Non-pigmented ciliary epithelial cell (primary cell): ENCODE measurements around the gene TSACC.
"Not testable (repeated sequence)": the region's sequence is repeated elsewhere in the genome, so short reads cannot be mapped to it uniquely, and the experiment has no call there.

ENCODE experiments used
- DNase-seq: peaks from one replicate; pipeline ENCODE4 v3.0.0-alpha.2; 2010; ENCODE audit warnings: low read depth

The TSACC gene

GRCh38 chr1:156346636-156347035, 8.3 kb downstream of the TSACC start:
- no peak for DNase-seq

DNA sequence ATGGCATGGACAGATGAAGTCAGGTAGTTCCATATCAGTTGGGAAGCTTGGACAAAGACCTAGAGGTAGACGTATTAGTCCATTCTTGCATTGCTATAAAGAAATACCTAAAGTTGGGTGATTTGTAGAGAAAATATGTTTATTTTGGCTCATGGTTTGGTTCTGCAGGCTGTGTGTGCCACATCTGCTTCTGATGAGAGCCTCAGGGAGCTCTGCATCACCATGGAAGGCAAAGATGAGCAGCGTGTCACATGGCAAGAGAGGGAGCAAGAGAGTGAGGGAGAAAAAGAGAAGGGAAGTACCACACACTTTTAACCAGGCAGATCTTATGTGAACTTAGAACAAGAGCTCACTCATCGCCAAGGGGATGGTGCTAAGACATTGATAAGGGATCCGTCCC, 9.0 kb downstream of the TSACC start:
- no peak for DNase-seq

DNA sequence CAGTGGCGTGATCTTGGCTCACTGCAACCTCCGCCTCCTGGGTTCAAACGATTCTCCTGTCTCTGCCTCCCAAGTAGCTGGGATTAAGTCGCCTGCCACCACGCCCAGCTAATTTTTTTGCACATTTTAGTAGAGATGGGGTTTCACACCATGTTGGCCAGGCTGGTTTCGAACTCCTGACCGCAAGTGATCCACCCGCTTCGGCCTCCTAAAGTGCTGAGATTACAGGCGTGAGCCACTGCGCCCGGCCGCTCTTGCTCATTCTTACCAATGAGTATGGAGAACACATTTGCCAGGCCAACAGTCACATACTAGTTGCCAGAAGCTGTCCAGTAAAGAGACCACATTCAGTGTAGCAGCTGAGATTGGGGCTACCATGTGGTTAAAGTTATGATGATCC, 14.2 kb downstream of the TSACC start:
- DNase-seq, result not testable (repeated sequence)

- no peak for DNase-seq
Observed at GRCh38 chr1:156356262-156356874, 18.0 kb downstream of the TSACC start.

- no peak for DNase-seq
Observed at GRCh38 chr1:156356875-156357534, 18.7 kb downstream of the TSACC start.

GRCh38 chr1:156357977-156358376, 19.7 kb downstream of the TSACC start:
- DNase-seq, result no peak

DNA sequence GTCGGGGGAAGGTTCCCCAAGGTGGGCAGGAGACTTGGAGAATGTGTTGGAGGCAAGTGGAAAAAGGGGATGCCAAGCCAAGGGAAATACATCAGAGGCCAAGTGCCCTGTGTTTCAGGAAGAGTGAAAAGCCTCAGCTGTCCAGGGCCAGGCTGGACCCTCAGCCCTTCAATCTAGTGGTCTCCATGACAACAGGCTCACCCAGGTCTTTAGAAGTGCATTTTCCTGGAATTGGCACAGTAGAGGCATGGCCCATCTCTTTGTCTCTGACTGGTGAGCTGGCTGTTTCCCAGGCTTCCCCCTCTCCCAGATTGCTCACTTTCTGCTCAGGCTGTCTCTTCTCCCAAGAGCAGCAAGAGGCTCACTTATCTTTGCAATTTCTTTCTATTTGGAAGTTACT, 20.3 kb downstream of the TSACC start:
- no peak for DNase-seq

DNA sequence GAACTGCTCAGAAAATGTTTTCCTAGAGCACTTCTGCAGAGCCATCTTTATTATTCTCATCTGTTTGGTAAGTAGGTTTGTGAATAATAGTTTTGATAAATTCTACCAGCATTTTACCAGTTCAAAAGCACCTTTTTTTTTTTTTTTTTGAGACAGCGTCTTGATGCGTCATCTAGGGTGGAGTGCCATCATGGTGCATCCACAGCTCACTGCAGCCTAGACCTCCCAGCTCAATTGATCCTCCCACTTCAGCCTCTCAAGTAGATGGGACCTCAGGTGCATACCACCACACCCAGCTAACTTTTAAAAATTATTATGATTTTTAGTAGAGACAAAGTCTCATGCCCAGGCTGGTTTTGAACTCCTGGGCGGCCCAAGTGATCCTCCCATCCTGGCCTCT, 20.9 kb downstream of the TSACC start:
- no peak for DNase-seq

DNA sequence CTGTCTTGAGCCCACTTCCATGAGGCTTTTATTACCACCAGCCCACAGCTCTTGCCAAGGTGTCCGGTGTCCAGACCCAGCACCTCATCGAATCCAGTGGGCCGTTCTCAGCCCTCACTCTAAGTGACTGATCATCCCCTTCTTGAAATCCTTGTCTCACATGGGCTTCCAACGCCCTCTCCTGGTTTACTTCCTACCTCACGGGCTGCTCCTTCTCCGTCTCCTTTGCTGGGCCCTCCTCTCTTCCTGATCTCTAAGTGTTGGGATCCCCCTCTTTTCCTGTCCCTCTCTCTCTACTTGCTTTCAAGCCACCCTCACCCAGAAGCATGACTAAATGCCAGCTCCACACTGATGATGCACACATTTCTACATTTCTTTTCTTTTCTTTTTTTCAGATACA, 21.6 kb downstream of the TSACC start:
- no peak for DNase-seq

DNA sequence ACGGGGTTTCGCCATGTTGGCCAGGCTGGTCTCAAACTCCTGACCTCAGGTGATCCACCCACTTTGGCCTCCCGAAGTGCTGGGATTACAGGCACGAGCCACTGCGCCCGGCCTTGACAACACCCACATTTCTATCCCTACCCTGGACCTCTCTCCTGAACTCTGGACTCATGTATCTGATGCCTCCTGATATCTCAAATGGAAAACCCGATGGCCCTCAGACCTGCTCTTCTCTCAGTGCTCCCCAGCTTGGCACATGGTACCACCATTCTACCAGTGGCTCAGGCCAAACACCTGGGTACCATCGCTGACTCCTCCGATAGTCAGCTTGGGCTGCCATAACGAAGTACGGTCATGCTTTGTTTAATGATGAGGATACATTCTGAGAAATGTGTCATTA, 22.2 kb downstream of the TSACC start:
- DNase-seq, result no peak

DNA sequence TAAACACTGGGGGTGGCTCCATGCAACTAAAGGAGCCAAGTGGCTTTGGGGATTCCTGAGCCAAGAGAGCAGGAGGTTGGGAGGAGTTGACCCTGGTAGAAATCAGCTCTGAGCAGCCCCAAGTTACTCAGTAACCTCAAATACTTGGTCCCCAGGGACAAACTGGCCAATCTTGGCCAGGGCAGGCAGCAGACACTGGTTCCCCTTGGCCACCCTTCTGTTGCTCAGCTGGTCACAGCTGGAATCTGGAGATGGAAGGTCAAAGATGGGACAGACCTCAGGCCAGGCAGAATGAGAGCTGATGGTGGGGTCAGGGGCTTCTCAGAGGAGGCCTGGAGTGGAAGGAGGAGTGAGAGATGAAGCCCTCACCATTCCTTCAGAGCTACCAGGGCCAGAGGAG, 27.4 kb downstream of the TSACC start:
- no peak for DNase-seq

DNA sequence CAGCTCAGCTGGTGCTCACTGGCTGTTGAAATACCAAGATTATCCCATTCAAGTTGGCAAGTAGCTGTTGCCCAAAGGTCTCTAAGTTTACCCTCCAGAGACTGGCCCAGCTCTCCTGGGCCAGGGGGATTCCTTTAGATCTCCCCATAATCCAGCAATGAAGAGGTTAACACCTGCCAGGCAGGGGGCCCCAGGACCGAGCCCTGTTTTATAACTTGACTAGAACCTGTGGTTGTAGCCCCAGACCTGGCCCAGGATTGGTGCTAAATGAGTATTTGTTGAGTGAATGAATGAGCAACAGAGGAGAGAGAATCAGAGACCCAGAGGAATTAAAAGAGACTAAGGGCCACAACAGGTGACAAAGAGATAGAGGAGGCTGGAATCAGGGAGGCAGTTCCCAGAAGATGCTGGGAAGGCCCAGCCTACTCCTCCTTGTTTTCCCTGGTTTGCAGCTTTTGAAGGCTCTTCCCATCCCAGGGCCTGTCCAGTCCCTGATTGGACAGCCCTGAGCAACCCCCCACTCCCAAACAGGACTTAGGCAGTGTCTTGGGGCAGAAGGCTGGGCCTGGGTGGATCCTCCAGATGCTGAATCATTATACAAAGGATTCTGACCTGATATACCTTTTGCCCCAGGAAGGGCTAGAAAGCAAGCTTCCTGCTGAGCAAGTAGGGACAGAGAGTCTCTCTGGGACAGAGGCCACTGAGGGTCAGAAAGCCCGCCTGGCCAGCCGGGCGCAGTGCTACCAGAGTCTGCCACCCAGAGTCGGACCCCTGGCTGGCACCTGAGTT, 28.2 kb downstream of the TSACC start:
- DNase-seq, result no peak

- no peak for DNase-seq
Observed at GRCh38 chr1:156367383-156368156, 29.2 kb downstream of the TSACC start.

GRCh38 chr1:156368157-156368658, 29.9 kb downstream of the TSACC start:
- no peak for DNase-seq

GRCh38 chr1:156368889-156369684, 30.8 kb downstream of the TSACC start, which contains the start of gene RHBG:
Gene RHBG (plus strand): TSS chr1:156369211. CDS start chr1:156369250, 39 bp downstream.
- DNase-seq, result no peak

DNA sequence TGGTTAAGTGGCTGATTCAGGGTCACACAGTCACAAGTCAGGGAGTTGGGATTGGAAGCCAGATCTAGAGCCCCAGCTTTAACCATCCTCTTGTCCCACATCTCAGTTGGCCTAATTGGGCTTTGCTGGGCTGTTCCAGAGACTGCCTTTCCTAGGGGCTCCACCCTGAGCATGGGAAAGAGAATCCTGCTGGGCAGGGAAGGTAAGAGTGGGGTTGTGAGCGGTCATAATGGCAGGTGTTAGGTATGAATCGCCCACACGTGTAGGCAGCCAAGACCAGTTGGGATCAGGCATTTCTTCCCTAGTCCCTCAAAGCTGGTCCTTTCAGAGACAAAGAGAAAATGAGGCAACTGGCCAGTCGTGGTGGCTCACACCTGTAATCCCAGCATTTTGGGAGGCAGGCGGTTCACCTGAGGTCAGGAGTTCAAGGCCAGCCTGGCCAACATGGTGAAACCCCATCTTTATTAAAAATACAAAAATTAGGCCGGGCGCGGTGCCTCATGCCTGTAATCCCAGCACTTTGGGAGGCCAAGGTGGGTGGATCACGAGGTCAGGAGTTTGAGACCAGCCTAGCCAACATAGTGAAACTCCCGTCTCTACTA, 31.5 kb downstream of the TSACC start:
- DNase-seq, result not testable (repeated sequence)

GRCh38 chr1:156371553-156372264, 33.4 kb downstream of the TSACC start:
- DNase-seq, result no peak

GRCh38 chr1:156372265-156372586, 33.9 kb downstream of the TSACC start:
- no peak for DNase-seq

DNA sequence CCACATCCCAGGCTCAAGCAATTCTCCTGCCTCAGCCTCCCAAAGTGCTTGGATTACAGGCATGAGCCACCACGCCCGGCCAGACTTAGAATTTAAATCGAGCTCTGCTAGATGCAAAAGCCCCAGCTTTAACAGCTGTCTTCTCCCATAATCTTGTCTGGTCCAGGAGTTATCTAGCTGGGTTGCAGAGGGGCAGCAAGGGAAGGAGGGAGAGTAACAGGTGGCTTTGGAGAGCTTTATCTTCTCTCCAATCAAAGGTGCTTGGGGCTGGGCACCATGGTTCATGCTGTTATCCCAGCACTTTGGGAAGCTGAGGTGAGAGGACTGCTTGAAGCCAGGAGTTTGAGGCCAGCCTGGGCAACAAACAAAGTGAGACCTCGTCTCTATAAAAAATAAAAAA, 34.5 kb downstream of the TSACC start:
- DNase-seq, result no peak

DNA sequence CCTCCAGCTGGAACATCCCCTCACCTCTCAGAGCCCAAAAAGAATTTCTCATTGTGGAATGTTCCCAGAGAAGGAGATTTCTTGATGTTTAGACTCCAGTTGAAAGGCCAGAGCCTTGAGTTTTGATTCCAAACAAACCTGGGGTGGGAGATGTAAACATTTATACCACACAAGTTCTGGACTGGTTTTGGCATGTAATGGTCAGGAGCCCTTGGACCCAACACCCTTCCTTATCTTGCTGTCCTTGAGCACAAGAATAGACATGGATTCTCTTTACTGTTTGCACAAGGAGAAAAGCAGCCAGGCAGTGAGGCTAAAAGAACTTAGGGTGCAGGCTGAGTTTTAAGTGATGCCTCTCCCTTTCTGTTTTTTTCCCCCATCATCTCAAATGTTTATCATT, 35.2 kb downstream of the TSACC start:
- no peak for DNase-seq
